Keratinocyte (primary cell): ENCODE measurements around the gene PDZD7. TPM values are rescaled to one million over a fixed set of nuclear protein-coding genes. Genes with fewer than 3 reads are reported as not detected.

ENCODE experiments used
- DNase-seq: peaks from one replicate; pipeline ENCODE4 v3.0.0-alpha.2; 2011; ENCODE audit warnings: low read depth, missing footprints, low spot score
- FAIRE-seq: peaks from 2 replicates; lab custom pipeline; 2011; peaks lifted over from hg19 to GRCh38; lab: Jason Lieb, UNC
- H2AFZ ChIP-seq: 2 replicates; pipeline ENCODE4 v1.6.0; 2012; ENCODE audit warnings: low read length, control low read depth, inconsistent platforms; ENCODE audit not compliant: control insufficient read depth
- H3K27ac ChIP-seq: 2 replicates; pipeline ENCODE4 v1.5.1; 2011; ENCODE audit warnings: low read length; ENCODE audit not compliant: control insufficient read depth, insufficient read depth
- H3K27me3 ChIP-seq: 3 replicates; pipeline ENCODE4 v1.6.0; 2011; ENCODE audit warnings: low read length; ENCODE audit not compliant: control insufficient read depth, insufficient read depth; ENCODE audit errors: extremely low read depth
- H3K36me3 ChIP-seq, 2 experiments: 2 replicates in 1 of 2; 3 replicates in 1 of 2; pipeline ENCODE4 v1.5.1; 2011; ENCODE audit warnings: low read length in 2 of 2, mild to moderate bottlenecking in 1 of 2; ENCODE audit not compliant: control insufficient read depth in 2 of 2, insufficient read depth in 2 of 2; ENCODE audit errors: extremely low read depth in 1 of 2
- H3K4me1 ChIP-seq: 3 replicates; pipeline ENCODE4 v1.5.1; 2011; ENCODE audit warnings: low read length; ENCODE audit not compliant: control insufficient read depth, insufficient read depth; ENCODE audit errors: extremely low read depth
- H3K4me2 ChIP-seq: 3 replicates; pipeline ENCODE4 v1.6.0; 2011; ENCODE audit warnings: low read depth, low read length; ENCODE audit not compliant: control insufficient read depth, insufficient read depth; ENCODE audit errors: extremely low read depth
- H3K4me3 ChIP-seq, 3 experiments: fragments of 200-600 bp in 1 of 3; sonication (generic) in 1 of 3; 2 replicates in 2 of 3; 3 replicates in 1 of 3; pipeline ENCODE4 v1.5.1; 2011 to 2016; ENCODE audit warnings: low read length in 3 of 3, mild to moderate bottlenecking in 3 of 3, control low read depth in 2 of 3, inconsistent platforms in 1 of 3, low read depth in 1 of 3, mixed read lengths in 1 of 3, mixed run types in 1 of 3, moderate library complexity in 1 of 3; ENCODE audit not compliant: control insufficient read depth in 2 of 3, insufficient read depth in 2 of 3; ENCODE audit errors: extremely low read depth in 1 of 3
- H3K79me2 ChIP-seq: 2 replicates; pipeline ENCODE4 v1.6.0; 2012; ENCODE audit warnings: low read length; ENCODE audit not compliant: control insufficient read depth, insufficient read depth
- H3K9ac ChIP-seq: 3 replicates; pipeline ENCODE4 v1.6.0; 2011; ENCODE audit warnings: low read length; ENCODE audit not compliant: control insufficient read depth, insufficient read depth; ENCODE audit errors: extremely low read depth
- H3K9me1 ChIP-seq: 3 replicates; pipeline ENCODE4 v1.6.0; 2011; ENCODE audit warnings: low read length; ENCODE audit not compliant: control insufficient read depth, insufficient read depth; ENCODE audit errors: extremely low read depth
- H3K9me3 ChIP-seq: 2 replicates; pipeline ENCODE4 v1.5.1; 2012; ENCODE audit warnings: low read depth, low read length; ENCODE audit not compliant: control insufficient read depth
- H4K20me1 ChIP-seq: 3 replicates; pipeline ENCODE4 v1.6.0; 2011; ENCODE audit warnings: low read length; ENCODE audit not compliant: control insufficient read depth, insufficient read depth; ENCODE audit errors: extremely low read depth
- CTCF ChIP-seq, 3 experiments: IDR thresholded peaks in 1 of 3; conservative IDR thresholded peaks in 1 of 3; optimal IDR thresholded peaks in 1 of 3; 2 replicates in 2 of 3; 3 replicates in 1 of 3; pipeline versions ENCODE3 to v1.5.1; 2011; ENCODE audit warnings: low read length in 3 of 3, mild to moderate bottlenecking in 3 of 3, moderate library complexity in 2 of 3, control low read depth in 1 of 3, inconsistent platforms in 1 of 3; ENCODE audit not compliant: insufficient read depth in 2 of 3; ENCODE audit errors: extremely low read depth in 1 of 3
- EZH2 ChIP-seq: IDR thresholded peaks from one replicate; pipeline ENCODE4 v1.6.1; 2012; ENCODE audit warnings: inconsistent platforms, mild to moderate bottlenecking, low read length, moderate library complexity
- dilution Hi-C: fragments of 300-500 bp; cut with MboI; formaldehyde crosslinking; loops from one replicate; pipeline ENCODE4 v1.7.0; 2020; ENCODE audit warnings: low sequenced_read_pairs; ENCODE audit not compliant: extremely low pct_ligation_motif_present
- polyA plus RNA-seq, 5 experiments: library from polyadenylated mRNA; depleted of rRNA in 3 of 5; stranded (reverse) in 3 of 5; stranded (forward) in 1 of 5; unstranded in 1 of 5; fragments of >200 nt; gene quantifications; 1 replicate in 1 of 5; 2 replicates in 3 of 5; 3 replicates in 1 of 5; pipeline versions ENCODE4 v1.2.1 to v1.2.3, GENCODE V29; 2011 to 2012; ENCODE audit warnings: missing spikeins in 2 of 5, low read depth in 1 of 5, low replicate concordance in 1 of 5

Gene PDZD7
- polyA plus RNA-seq, 1 donor (not counting 4 experiments of a cell fraction or from before 2014, with no cell fraction given) = 0.54 TPM

GRCh38 chr10:101064415-101065030 lies 33.6 kb upstream of the PDZD7 start:
- H3K4me3 ChIP-seq = no peak overlapping the region
- no peak for TF ChIP-seq CTCF (optimal IDR thresholded peaks at IDR 0.05 in 1 of 3, IDR thresholded peaks at IDR 0.05 in 1 of 3, conservative IDR thresholded peaks at IDR 0.05 in 1 of 3; ENCODE audit: extremely low read depth in 1 of 3, insufficient read depth in 2 of 3, low read length in 3 of 3)
- no peak for TF ChIP-seq EZH2
- DNase-seq (no peak), FAIRE-seq (no peak)
- H3K79me2 ChIP-seq = peaks cover under 1% of the 10 kb centered on the region
- H3K27ac ChIP-seq = no peak overlapping the region
- no peak overlapping the region for H2AFZ ChIP-seq
- H4K20me1 ChIP-seq = no peaks in the 10 kb centered on the region
- peaks cover 22% of the 10 kb centered on the region for H3K4me1 ChIP-seq
- H3K9ac ChIP-seq = no peak overlapping the region
- H3K4me2 ChIP-seq = no peak overlapping the region
- H3K9me1 ChIP-seq = no peaks in the 10 kb centered on the region
- no peaks in the 10 kb centered on the region for H3K36me3 ChIP-seq
- peaks cover 26% of the 10 kb centered on the region for H3K27me3 ChIP-seq
- H3K9me3 ChIP-seq = no peaks in the 10 kb centered on the region
- dilution Hi-C loops = no loop called here

DNA sequence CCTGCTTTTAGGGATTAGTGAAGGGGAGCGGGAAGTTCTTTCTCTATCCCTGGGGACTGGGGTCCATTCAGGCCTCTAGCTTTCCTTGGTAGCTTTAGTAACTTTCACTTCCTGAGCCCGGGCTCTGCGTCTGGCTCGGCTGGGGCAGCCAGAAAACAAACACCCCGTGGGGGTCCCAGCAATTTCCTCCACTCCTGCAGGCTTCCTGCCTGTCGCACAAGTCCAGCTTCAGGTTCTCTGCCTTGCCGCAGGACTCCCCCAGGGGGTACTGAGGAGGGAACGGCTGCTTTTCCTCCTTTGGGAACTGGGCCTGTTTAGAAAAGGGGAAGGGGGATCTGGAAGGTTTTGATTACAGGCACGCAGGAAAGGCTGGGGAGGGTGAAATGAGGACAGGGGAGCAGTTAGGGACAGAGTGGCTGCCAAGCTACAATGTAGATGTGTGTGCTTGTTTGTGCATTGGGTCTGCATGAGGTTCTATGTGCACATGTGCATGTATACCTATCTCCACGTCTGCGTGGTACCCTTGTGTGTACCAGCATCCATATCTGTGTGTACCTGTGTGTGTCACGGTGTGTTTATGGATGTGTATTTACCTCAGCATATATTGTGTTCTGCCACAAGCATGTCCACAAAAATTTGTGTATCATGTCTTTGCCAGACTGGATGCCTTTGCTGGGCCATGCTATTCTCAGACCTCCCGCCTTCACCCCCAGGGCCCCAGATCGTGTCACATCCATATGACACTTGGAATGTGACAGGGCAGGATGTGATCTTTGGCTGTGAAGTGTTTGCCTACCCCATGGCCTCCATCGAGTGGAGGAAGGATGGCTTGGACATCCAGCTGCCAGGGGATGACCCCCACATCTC lies 32.9 kb upstream of the PDZD7 start:
- H3K4me3 ChIP-seq = no peak overlapping the region

More for the DNA sequence above, 32.9 kb upstream of the PDZD7 start:
- no peak for TF ChIP-seq CTCF (optimal IDR thresholded peaks at IDR 0.05 in 1 of 3, IDR thresholded peaks at IDR 0.05 in 1 of 3, conservative IDR thresholded peaks at IDR 0.05 in 1 of 3; ENCODE audit: extremely low read depth in 1 of 3, insufficient read depth in 2 of 3, low read length in 3 of 3)
- TF ChIP-seq EZH2 = no peak
- dilution Hi-C loops = no loop called here
- Histone ChIP-seq H3K4me1 (peaks cover 25% of the 10 kb centered on the region), H3K36me3 (no peaks in the 10 kb centered on the region), H3K9ac (no peak overlapping the region), H3K9me3 (no peaks in the 10 kb centered on the region), H3K9me1 (no peaks in the 10 kb centered on the region), H2AFZ (no peak overlapping the region), H3K27me3 (peaks cover 26% of the 10 kb centered on the region), H4K20me1 (no peaks in the 10 kb centered on the region), H3K27ac (no peak overlapping the region), H3K79me2 (peaks cover 4% of the 10 kb centered on the region), H3K4me2 (no peak overlapping the region)
- no peak for DNase-seq
- no peak for FAIRE-seq
